NCI-H748 (cell line): Measurements from ENCODE around the gene SLC49A3.
"Not testable (repeated sequence)": the region's sequence is repeated elsewhere in the genome, so short reads cannot be mapped to it uniquely, and the experiment has no call there.

Experiments used
- DNase-seq: peaks from one replicate; lab custom pipeline; 2025; ENCODE audit not compliant: unreplicated experiment; lab: John Stamatoyannopoulos, UW

Gene SLC49A3

DNA sequence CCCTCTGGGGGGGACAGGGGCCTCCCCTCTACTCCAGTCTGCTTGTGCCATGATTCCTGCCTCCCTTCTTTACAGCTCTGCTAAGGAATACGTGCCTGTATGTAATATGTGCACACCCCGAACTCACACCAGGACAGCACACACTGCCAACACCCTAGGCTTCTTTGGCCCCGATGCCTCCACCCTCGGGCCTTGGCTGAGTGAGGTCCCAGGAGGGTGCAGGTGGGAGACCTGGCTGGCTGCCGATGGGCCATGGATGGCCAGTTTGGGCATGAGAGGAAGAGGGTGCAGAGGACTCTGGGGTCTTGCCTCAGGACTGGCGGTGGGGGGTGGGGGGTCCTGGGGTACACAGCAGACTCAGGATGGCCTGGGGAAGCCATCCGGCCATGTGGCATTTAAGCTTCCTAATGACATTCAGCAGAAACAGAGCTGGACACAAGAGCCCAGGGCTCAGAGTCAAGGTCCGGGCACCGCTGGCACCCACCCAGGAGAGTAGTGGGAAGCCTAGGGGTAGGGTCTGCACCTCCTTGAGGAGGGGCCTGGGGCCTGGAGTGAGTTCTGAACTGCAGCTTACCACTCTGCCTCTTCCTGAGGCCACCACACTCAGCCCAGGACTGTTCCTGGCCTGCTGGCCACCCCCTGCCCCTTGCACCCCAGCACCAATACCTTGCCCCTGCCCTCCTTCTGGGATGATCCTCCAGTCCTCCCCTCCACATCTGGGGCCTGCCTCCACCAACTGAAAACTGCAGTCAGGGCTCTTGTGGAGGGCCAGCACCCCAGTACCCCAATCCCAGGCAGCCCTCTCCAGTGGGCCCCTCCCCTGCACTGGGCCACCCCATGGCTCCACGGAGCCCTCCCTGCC is 14.6 kb upstream of the SLC49A3 start:
- DNase-seq = no peak

DNA sequence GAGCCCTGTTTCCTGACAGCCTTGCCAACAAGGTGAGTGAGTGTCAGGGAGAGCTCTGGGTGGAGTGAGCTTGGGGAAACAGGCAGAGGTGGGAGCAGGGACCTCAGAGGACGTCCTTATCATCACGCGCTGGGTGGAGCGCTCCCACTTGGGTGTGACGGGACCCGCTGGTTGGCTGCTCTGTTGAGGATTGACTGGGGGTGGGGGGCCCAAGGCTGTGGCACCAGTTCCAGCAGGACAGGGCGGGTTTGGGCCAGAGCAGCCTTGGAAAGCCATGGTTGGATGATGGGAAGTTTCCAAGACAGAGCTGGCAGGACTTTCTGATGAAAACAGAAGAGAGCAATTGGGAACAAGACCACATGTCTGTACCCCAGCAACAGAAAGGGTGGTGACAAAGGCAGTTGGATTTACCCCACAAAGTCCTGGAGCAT is 13.7 kb upstream of the SLC49A3 start:
- no peak for DNase-seq

DNA sequence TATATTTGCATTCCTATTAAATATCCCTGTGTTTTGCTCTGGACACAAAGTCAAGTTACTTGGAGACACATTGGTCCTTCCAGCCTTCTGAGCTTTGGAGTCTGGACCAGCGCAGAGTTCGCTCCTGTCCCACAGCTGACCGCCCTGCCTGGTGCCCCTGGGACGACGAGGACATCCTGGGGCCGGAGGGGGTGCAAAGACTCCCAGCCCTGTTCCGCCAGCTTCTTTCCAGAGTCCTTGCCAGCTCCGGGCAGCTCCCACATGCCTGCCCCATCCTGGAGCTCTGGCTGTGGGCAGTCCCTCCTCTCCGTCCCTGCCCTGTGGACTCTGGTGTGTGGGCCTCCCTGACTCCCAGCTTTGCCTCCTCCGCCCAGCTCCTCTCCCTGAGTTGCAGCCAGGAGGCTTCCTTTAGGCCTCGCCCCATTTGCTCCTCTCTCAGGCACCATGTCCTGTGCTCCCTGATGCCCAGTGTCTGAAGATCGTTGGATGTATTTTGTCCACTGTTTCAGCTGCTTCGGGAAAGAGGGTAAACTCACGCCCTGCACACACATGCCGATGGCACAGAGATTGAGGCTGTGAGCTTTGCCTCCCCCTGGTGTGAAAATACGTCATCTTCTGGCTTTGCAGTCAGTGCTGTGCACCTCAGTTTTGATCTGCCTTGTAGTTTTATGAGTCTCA is 11.8 kb upstream of the SLC49A3 start:
- no peak for DNase-seq

DNA sequence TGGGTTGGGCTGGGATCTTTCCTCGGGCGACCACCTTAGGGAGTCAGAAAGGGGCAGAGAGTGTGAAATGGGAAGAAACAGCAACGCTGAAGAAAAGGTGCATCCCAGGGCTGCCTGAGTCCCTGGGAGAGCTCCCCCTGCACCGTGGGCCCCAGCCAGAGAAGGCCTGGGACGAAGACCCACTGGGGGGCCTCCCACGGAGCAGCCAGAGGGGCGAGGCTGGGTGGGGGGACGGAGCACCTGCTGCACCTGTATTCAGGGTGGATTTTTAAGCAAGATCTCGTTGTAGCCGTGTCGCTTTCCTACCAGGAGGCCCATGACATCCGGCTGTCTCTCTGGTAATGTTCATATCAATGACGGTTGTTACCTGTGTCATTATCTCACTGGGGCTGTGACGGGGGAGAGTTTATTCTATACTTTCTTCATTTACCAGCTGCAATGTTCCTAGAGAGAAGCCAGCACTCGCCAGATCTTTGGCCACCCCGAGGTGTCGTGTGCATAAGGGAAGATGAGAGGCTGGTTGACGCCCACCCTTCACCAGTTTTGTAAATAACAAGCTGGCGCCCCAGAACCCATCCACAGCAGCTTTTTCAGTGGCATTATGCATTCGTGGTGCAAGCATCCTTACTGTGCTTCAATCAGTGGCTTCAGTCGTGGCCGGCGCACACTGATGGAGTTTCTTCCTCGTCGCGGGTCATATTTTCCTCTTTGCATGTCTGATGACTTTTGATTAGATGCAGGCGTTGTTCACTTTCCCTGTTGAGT is 11.0 kb upstream of the SLC49A3 start:
- no peak for DNase-seq

DNA sequence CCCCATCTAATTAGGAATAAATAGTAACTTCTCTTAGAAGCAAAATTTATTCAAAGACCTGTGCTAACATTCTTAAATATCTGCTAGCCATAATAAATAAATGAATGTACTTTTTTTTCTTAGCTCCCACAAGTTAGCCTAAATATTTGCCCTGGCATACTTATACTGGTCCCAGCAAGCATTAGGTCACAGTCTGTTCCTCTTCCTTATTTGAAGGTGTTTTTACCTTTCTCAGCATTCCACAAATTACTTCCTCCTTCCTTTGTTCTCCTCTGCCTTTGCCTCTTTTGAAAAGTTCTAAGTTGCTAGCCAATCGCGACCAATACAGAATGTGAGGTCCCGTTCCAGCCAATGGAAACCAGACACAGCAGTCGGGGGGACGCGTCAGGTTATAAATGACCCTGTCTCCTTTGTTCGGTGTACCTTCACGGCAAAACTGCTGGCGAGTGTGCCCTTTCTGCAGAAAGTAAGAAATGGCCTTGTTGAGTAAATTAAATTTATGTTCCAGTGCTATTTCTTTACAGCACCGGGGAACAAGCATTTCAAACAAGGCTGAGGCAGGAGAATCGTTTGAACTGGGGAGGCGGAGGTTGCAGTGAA is 5.5 kb upstream of the SLC49A3 start:
- DNase-seq = not testable (repeated sequence)

DNA sequence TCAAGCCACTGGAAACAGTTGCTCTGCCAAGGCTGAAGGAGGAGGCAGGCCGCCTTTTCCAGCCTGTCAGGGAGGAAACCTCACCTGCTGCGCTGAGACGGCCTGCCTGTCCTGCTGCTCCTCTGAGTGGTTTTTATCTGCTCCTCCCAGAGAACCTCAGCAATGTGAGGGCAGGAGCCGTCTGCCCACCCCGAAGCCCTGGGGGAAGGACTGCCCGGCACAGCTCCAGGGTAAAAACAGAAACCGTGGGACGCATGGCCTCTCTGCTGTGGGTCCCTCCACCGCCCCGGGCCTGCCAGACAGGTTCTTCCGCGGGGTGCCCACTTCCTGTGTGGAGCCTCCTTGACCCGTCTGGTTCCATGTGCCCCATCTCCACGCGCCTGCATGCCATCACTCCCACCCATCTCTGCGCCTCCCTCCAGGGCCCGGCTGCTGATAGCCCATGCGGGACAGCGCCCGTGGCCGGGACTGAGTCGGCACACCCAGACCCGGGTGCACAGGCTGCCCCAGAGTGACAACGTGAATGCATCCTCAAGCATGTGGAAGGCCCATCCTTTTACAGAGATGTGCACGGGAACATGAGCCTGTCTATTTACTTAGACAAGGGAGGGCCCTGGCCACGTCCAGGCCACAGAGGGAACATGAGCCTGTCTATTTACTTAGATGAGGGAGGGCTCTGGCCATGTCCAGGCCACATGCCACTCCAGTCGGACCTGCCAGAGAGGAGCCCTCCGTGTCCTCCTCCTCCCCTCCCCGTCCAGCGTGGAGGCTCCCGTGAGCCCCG is 4.0 kb upstream of the SLC49A3 start:
- DNase-seq = no peak

DNA sequence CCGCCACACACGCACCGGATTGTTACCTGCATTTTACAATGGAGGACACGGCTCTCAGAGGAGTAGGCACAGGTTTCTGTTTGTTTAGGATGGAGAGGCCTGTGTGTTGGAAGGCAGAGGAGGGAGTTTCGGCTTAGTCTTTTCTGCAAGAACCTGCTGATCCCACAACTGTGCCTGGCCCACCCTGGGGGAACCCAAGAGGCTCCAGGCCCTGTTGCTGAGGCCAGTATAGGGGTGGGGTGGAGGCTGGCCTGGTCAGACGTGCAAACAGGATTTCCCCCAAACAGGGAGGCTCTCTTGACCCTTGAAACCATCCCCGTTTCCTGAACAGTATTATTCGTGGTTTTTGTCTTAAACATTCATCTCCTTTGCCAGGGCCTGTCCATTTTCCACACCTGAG is 772 bp upstream of the SLC49A3 start:
- no peak for DNase-seq

DNA sequence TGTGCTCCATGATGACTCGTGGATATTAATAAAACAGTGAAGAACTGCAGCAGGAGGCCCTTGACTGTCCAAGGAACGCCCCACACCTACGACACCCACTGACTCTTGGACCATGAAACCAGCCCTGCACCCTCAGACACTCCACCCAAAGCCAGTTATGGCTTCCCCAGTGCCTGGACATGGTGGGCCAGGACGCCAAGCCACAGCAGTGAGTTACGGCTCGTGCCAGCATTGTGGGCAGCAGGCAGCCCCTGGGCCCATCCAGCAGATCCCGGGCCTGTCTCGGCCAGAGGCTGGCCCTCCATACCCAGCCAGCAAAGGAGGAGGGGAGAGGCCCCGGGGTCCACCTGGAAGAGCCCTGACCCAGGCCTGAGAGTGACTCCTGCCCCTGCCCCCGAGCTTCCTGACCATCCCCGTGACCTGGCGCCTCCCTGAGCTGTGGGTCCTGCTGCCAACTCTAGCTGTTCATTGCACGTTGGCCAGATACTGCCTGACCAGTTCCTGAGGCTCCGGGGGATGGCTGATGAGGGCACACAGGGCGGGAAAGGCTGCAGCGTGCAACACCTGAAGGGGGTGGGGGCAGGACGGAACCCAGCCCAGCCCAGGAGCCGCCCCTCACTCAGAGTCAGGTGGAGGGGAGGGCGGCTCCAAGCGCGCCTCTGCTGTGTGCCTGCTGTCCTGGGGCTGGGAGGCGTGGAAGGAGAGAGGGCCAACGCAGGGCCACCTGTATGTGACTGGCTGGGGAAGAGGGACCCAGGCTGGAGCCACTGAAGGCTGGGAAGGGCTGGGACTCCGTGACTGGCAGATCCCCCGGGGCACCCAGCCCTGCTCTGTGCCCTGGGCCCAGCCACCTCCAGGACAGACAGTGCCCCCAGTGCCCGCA is 739 bp downstream of the SLC49A3 start:
- no peak for DNase-seq

DNA sequence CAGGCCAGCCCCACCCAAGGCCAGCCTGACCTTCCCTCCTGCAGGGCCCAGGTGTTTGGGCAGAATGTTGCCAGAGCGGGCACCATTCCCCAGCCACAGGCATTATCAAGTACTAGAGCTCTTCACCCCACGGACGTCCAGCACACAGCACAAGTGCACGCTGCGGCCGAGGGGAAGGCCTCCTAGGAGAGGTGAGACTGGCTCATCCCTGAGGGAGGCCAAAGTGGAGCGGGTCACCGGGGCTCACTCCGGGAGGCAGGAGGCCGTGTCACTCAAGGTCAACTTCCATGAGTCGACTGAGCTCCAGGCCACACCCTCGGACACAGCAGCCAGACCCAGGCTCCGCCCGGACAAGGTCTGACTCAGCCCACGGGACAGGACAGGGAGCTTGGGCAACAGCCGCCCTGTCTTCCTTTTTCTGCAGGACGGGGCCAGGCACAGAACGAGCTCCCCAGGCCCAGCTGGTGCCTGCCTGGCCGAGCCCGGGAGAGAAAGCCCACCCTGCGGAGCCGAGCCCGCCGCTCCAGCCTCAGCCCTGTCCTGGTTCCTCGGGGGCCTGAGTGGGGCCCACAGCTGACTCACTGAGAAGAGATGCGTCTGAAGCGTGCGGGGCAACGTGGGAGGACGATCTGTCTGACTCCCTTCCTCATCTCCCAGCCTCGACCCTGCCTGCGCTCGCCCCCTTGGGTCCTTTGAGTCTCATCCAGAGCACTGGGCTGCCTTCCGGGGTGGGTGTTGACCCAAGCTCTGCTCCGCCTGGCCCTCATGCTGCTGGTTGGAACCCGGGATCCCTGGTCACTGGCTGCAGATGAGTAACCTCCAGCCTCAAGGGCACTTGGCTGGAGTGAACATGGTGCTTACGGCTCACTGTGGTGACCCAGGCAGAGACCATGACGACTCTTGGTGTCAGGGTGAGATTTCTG is 1.6 kb downstream of the SLC49A3 start:
- no peak for DNase-seq

DNA sequence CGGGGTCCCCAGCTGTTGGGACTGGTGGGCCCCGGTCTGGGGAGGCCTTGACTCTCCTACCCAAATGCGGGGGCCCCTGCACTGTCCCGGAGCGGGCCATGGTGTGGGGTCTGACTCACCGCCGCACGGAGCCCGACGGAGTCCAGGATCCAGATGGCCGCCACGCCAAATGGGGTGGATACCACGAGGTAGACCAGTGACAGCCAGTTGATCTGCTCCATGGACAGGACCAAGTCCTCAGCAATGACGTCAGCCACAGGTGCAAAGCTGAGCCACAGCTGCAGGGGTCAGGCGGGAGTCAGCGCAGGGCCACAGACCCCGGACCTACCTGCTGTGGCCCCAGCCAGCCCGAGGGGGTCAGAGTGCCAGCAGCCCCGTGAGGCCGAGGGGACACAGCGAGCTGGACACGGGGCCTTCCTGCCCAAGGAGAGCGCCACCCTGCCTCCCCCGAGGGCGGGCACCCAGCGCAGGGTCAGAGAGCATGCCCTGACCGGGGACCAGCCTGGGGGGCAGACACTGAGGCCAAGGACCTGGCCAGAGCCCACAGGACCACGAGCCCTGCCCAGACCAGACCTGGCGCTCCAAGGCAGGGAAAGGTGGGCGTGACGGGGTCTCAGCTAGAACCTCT is 2.4 kb downstream of the SLC49A3 start:
- no peak for DNase-seq

DNA sequence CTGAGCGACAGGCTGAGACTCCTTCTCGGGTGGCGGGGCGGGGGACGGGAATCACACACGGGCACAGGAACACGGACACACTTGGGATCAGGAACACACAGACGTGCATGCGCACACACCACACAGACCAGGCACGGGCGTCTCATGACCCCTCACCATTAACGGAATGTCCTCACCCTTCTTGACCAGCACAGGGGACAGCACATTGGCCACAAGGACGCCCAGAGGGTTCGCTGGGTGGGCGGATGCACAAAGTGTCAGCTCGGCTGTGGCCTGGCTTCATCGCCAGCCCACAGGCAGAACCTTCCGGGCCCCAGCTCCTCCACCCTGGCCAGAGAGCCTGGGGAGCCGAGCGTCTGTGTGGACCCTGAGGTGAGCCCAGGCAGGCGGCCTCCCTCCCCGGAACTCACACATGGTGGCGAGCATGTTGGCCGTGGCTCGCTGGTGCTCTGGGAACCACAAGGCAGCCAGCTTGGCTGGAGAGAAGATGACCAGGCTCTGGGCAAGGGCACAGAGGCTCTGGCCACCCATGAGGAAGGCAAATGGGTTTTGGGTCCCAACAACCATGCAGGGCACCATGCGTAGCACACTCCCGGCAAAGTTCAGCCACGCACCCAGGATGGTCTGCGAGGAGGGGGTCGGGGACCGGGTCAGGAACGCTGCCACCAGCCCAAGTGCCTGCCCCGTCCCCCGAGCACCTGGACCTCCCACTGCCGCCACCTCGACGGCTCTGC is 3.1 kb downstream of the SLC49A3 start:
- no peak for DNase-seq

DNA sequence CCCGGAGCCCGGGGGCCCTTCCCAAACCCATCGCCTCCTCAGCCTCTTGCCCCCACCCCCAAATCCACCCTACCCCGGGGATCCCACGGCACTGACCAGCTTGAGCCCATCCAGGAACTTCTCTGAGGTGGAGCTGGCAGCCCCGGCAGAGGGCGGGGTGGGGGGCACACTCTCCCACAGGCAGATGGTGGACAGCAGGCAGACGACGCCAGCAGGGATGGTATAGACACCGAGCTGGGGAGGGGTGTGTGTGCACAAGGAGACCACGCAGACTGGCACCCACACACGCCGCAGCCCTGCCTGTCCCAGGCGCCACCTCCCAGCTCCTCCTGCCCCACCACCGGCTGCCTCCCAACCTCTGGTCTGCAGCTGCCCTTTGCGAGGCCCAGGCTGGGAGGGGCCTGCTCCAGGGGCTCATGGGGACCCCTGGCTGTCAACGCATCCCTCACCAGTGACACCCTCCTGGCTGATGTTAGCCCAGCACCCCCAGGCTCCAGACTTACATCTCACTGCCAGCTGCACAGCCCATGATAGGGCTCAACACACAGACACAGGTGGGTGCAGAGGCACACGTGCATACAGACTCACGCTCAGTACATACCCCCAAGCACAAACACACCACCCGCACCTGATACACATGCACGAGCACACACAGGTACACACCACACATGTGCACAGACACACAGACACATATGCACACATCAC is 4.2 kb downstream of the SLC49A3 start:
- no peak for DNase-seq

DNA sequence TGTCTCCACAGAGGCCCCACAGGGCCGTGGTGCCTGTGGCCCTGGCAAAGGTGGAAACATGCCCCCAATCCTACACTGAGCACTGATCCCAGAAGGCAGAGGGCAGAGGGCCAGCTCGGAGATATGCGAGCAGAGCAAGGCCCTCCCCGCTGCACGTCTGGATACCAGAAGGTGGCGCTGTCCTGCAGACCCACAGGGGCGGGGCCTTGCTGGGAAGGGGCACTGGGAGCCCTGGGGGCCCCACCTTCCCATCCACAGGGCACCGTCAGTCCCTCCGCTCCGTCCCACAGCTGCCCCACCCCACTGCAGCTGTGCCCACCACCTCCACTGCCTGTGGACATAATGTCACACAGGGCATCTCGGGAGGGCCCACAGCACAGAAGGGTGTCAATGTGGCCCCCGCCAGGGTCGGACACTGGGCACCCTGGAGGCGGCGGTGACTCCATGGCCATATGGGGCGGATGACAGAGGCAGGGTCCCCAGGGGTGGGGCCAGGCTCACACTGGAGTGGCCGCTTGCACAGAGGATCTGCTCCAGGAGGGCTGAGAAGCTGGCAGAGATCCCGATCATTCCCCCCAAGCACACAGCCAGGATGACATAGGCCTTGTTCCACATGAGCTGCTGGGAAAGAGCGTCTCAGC is 4.8 kb downstream of the SLC49A3 start:
- peak; percentile 34 for DNase-seq

DNA sequence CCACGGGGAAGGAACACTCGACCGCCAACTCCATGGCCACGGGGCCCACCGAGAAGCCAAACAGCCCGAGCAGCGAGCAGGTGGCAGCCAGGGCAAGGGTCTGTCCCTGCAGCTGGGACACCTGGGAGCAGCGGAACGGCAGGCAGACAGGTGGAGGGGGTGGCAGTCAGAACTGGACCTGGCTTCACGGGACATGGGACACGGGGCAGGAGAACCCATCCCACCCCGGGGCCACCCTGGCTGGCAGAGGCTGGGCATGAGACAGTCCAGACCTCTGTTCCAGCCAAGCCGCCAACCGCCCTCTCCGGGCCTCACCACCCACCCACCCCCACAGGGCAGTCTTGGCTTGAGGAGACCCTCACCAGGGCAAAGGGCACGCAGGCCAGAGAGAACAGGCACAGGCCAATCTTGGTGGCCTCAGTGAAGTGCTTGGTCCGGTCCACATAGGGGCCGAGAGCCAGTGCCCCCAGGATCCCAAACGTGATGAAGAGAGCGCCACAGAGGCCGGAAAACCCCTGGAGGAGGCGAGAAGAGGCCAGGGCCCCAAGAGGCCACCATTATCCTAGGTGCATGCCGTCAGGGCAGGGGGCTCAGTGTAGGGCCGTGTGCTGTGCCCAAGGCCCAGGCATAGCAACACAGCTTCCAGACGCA is 5.6 kb downstream of the SLC49A3 start:
- DNase-seq = no peak

DNA sequence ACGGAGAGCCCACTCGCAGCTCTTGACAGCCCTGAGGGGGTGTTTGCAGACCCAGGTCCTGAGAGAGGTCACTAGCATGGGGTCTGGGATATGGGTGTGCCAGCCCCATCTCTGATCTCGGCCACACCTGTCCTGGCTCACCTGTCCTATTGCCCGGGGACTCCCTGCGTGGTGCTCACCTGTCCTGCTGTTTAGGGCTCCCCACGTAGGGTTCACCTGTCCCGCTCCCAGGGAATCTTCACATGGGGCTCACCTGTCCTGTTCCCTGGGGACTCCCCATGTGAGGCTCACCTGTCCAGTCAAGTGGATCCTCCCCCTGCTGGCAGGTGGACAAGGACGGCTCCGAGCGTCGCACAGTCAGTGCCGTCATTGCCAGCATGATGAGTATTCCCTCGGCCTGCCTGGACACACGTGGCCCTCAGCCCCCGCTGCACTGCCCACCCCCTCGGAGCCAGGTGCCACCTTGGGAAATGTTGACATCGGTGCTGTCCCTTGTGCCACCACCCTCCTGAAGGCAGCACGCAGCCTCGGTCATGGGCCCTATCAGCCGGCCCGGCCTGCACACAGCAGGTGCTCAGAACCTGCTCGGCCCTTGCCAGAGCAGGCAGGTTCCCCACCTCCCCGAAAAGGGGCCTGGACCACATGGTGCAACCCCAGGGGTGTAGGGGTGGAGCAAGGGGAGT is 6.3 kb downstream of the SLC49A3 start:
- peak; percentile 38 for DNase-seq
